HepG2 (cell line): ENCODE data around the gene TPGS1. TPM values are rescaled to one million over a fixed set of nuclear protein-coding genes. Genes with fewer than 3 reads are reported as not detected.
A peak's percentile ranks its signal among the peaks of the same experiment; 100 is the strongest.

ENCODE experiments used
- GABPB1 ChIP-seq: IDR thresholded peaks from 2 replicates; pipeline ENCODE4 v1.6.1; 2016; ENCODE audit warnings: mild to moderate bottlenecking, missing genetic modification reagents, moderate library complexity, missing compliant biosample characterization
- HNF4A ChIP-seq: sonication (generic); formaldehyde crosslinking; IDR thresholded peaks from 2 replicates; pipeline ENCODE4 v1.4.0; 2020; ENCODE audit warnings: missing genetic modification reagents
- HNRNPL ChIP-seq: fragments of 200-400 bp; formaldehyde crosslinking; IDR thresholded peaks from 2 replicates; pipeline ENCODE4 v1.6.1; 2017; ENCODE audit warnings: mild to moderate bottlenecking, low read depth, low read length
- ISL2 ChIP-seq: sonication (generic); formaldehyde crosslinking; IDR thresholded peaks from 2 replicates; pipeline ENCODE4 v1.5.0; 2020; ENCODE audit warnings: missing genetic modification reagents
- KDM4B ChIP-seq: sonication (generic); formaldehyde crosslinking; IDR thresholded peaks from 2 replicates; pipeline ENCODE4 v1.4.0; 2020; ENCODE audit warnings: missing genetic modification reagents
- MATR3 ChIP-seq: sonication (generic); formaldehyde crosslinking; IDR thresholded peaks from 2 replicates; pipeline ENCODE4 v1.4.0; 2020; ENCODE audit warnings: missing genetic modification reagents
- MTF2 ChIP-seq: sonication (generic); formaldehyde crosslinking; IDR thresholded peaks from 2 replicates; pipeline ENCODE4 v1.5.0; 2020; ENCODE audit warnings: missing genetic modification reagents, borderline replicate concordance
- RBFOX2 ChIP-seq: fragments of 200-400 bp; formaldehyde crosslinking; IDR thresholded peaks from 2 replicates; pipeline ENCODE4 v1.6.1; 2017; ENCODE audit warnings: low read depth, mild to moderate bottlenecking, low read length
- SNAPC4 ChIP-seq: sonication (generic); formaldehyde crosslinking; IDR thresholded peaks from 2 replicates; pipeline ENCODE4 v1.4.0; 2020; ENCODE audit warnings: mild to moderate bottlenecking, missing genetic modification reagents
- SOX6 ChIP-seq, 2 experiments: fragments of 450-650 bp in 1 of 2; sonication (generic) in 1 of 2; formaldehyde crosslinking in 1 of 2; IDR thresholded peaks; 2 replicates each; pipeline versions ENCODE4 v1.4.0 to v1.6.1; 2017 to 2020; ENCODE audit warnings: antibody characterized with exemption in 1 of 2, mild to moderate bottlenecking in 1 of 2, missing genetic modification reagents in 1 of 2
- ZBTB26 ChIP-seq: IDR thresholded peaks from 2 replicates; pipeline ENCODE4 v1.6.1; 2016; ENCODE audit warnings: missing compliant biosample characterization, missing genetic modification reagents, borderline replicate concordance
- ZBTB8A ChIP-seq: sonication (generic); formaldehyde crosslinking; IDR thresholded peaks from 2 replicates; pipeline ENCODE4 v1.4.0; 2020; ENCODE audit warnings: mild to moderate bottlenecking, low read depth, missing genetic modification reagents, borderline replicate concordance
- ZKSCAN5 ChIP-seq: sonication (generic); formaldehyde crosslinking; IDR thresholded peaks from 2 replicates; pipeline ENCODE4 v1.5.1; 2020; ENCODE audit warnings: mild to moderate bottlenecking, missing genetic modification reagents
- ZNF253 ChIP-seq: sonication (generic); formaldehyde crosslinking; IDR thresholded peaks from 2 replicates; pipeline ENCODE4 v1.8.0; 2022; ENCODE audit warnings: mild to moderate bottlenecking, missing genetic modification reagents, borderline replicate concordance
- ZNF605 ChIP-seq: sonication (generic); formaldehyde crosslinking; IDR thresholded peaks from 2 replicates; pipeline ENCODE4 v1.8.0; 2022; ENCODE audit warnings: mild to moderate bottlenecking, missing genetic modification reagents
- ZNF790 ChIP-seq: sonication (generic); formaldehyde crosslinking; IDR thresholded peaks from 2 replicates; pipeline ENCODE4 v1.8.0; 2022; ENCODE audit warnings: missing genetic modification reagents, mild to moderate bottlenecking, borderline replicate concordance
- polyA plus RNA-seq, 8 experiments: library from polyadenylated mRNA; depleted of rRNA in 3 of 8; stranded (reverse) in 7 of 8; unstranded in 1 of 8; fragments of >200 nt; fragmentation: Illumina TruSeq in 4 of 8; extraction: Trizol in 4 of 8; gene quantifications; 2 replicates each; pipeline versions ENCODE4 v1.2.1 to v1.2.3, GENCODE V29; 2011 to 2016; ENCODE audit warnings: low read depth in 4 of 8, missing spikeins in 1 of 8, mixed read lengths in 1 of 8; ENCODE audit not compliant: insufficient read depth in 1 of 8
- total RNA-seq, 5 experiments: library from RNA; depleted of rRNA; stranded (reverse); fragments of >200 nt; fragmentation: Illumina TruSeq; extraction: Trizol; gene quantifications; 2 replicates each; pipeline ENCODE4 v1.2.3, GENCODE V29; 2016; ENCODE audit warnings: low read depth in 1 of 5
- TF ChIP-seq, protein P1 (sequence below): sonication (generic); formaldehyde crosslinking; IDR thresholded peaks from 2 replicates; pipeline ENCODE4 v1.8.1; 2023; ENCODE audit warnings: missing genetic modification reagents, mild to moderate bottlenecking, borderline replicate concordance
- TF ChIP-seq, protein P2 (sequence below): sonication (generic); formaldehyde crosslinking; IDR thresholded peaks from 2 replicates; pipeline ENCODE4 v1.5.1; 2020; ENCODE audit warnings: mild to moderate bottlenecking, missing genetic modification reagents, borderline replicate concordance

The TPGS1 gene
- total and polyA plus RNA-seq, 2 of the 13 experiments (the other 11 are each of a cell fraction or from before 2014, with no cell fraction given): 1.1 to 6.2 TPM

- TF ChIP-seq KDM4B (CRISPR knock-in tag) (no peak), SNAPC4 (CRISPR knock-in tag) (0 out of 2 replicates have a peak, but pooled peaks have one; percentile 40), ZNF253 (CRISPR knock-in tag) (no peak), ISL2 (CRISPR knock-in tag) (no peak), MATR3 (CRISPR knock-in tag) (no peak), MTF2 (CRISPR knock-in tag) (no peak), ZBTB8A (no peak), ZNF605 (CRISPR knock-in tag) (no peak), HNF4A (CRISPR knock-in tag) (no peak), ZNF790 (no peak), HNRNPL (no peak), ZKSCAN5 (CRISPR knock-in tag) (no peak), RBFOX2 (peak; percentile 45; the same call in 1 of the 2 replicates), ZBTB26 (peak; percentile 46; the same call in 1 of the 2 replicates), GABPB1 (CRISPR knock-in tag) (peak; percentile 59), SOX6 (IDR thresholded peaks at IDR 0.05) (no peak), SOX6 (CRISPR knock-in tag; IDR thresholded peaks at IDR 0.05) (no peak)
- TF ChIP-seq, protein P1, sequence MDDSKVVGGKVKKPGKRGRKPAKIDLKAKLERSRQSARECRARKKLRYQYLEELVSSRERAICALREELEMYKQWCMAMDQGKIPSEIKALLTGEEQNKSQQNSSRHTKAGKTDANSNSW: 0 out of 2 replicates have a peak, but pooled peaks have one; percentile 60
- TF ChIP-seq, protein P2, sequence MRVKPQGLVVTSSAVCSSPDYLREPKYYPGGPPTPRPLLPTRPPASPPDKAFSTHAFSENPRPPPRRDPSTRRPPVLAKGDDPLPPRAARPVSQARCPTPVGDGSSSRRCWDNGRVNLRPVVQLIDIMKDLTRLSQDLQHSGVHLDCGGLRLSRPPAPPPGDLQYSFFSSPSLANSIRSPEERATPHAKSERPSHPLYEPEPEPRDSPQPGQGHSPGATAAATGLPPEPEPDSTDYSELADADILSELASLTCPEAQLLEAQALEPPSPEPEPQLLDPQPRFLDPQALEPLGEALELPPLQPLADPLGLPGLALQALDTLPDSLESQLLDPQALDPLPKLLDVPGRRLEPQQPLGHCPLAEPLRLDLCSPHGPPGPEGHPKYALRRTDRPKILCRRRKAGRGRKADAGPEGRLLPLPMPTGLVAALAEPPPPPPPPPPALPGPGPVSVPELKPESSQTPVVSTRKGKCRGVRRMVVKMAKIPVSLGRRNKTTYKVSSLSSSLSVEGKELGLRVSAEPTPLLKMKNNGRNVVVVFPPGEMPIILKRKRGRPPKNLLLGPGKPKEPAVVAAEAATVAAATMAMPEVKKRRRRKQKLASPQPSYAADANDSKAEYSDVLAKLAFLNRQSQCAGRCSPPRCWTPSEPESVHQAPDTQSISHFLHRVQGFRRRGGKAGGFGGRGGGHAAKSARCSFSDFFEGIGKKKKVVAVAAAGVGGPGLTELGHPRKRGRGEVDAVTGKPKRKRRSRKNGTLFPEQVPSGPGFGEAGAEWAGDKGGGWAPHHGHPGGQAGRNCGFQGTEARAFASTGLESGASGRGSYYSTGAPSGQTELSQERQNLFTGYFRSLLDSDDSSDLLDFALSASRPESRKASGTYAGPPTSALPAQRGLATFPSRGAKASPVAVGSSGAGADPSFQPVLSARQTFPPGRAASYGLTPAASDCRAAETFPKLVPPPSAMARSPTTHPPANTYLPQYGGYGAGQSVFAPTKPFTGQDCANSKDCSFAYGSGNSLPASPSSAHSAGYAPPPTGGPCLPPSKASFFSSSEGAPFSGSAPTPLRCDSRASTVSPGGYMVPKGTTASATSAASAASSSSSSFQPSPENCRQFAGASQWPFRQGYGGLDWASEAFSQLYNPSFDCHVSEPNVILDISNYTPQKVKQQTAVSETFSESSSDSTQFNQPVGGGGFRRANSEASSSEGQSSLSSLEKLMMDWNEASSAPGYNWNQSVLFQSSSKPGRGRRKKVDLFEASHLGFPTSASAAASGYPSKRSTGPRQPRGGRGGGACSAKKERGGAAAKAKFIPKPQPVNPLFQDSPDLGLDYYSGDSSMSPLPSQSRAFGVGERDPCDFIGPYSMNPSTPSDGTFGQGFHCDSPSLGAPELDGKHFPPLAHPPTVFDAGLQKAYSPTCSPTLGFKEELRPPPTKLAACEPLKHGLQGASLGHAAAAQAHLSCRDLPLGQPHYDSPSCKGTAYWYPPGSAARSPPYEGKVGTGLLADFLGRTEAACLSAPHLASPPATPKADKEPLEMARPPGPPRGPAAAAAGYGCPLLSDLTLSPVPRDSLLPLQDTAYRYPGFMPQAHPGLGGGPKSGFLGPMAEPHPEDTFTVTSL (CRISPR knock-in tag): no peak
These were observed 16.1 kb upstream of the TPGS1 start (continued) for GRCh38 chr19:491146-491741.
